ENCODE measurements around the gene ABCA4. TPM values are rescaled to one million over a fixed set of nuclear protein-coding genes. Genes with fewer than 3 reads are reported as not detected.
A peak's percentile ranks its signal among the peaks of the same experiment; 100 is the strongest.

Gene ABCA4
- total RNA-seq, 1 experiment from 2014 or later = not detected

DNA sequence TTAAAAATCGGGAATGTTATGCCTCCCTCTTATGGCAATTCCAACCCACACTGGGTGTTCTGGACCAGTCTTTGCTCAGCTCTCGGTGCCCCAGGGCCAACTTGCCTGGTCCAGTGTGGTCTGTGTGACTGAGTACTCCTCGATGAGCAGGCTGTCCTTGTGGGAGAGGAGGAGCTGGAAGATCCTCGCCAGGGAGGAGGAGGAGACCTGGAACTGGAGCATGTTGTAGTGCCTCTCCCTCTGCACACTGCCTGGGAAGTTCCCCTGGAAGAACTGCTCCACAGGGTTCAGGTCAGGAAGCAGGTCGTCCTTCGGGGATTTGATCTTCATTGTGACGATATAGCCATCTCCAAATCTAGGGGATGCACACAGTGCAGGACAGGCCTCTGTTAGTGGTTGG lies 123.2 kb downstream of the ABCA4 start:
- H3K4me1 Mint-ChIP-seq (ENCODE audit: insufficient read depth, unreplicated experiment) = peaks cover 13% of the 10 kb centered on the region
- no peaks in the 10 kb centered on the region for H3K36me3 Mint-ChIP-seq (ENCODE audit: insufficient read depth, unreplicated experiment)
- H3K27me3 Mint-ChIP-seq (ENCODE audit: insufficient read depth, unreplicated experiment) = no peaks in the 10 kb centered on the region
- no peak overlapping the region for H3K4me3 Mint-ChIP-seq (ENCODE audit: unreplicated experiment)
- no peak for DNase-seq (ENCODE audit: unreplicated experiment)
- H3K9me3 Mint-ChIP-seq (ENCODE audit: unreplicated experiment) = no peaks in the 10 kb centered on the region
- no TSS peak for BruUV-seq (replicated peaks)
- intact Hi-C loops (cut with micrococcal nuclease) = no loop called here
- ChIA-PET CTCF (interaction anchor here (0.6 to 0.9 kb wide), 2 partner anchors 25 to 1329 kb away, joined by 3 read pairs; no protein-coding TSS in a partner anchor), POLR2A (interaction anchor here (0.7 kb wide), 1 partner anchor 9 kb away, joined by 3 read pairs; no protein-coding TSS in a partner anchor)
- H3K27ac Mint-ChIP-seq (ENCODE audit: low read depth, unreplicated experiment) = no peak overlapping the region
- TF ChIP-seq, protein P1, sequence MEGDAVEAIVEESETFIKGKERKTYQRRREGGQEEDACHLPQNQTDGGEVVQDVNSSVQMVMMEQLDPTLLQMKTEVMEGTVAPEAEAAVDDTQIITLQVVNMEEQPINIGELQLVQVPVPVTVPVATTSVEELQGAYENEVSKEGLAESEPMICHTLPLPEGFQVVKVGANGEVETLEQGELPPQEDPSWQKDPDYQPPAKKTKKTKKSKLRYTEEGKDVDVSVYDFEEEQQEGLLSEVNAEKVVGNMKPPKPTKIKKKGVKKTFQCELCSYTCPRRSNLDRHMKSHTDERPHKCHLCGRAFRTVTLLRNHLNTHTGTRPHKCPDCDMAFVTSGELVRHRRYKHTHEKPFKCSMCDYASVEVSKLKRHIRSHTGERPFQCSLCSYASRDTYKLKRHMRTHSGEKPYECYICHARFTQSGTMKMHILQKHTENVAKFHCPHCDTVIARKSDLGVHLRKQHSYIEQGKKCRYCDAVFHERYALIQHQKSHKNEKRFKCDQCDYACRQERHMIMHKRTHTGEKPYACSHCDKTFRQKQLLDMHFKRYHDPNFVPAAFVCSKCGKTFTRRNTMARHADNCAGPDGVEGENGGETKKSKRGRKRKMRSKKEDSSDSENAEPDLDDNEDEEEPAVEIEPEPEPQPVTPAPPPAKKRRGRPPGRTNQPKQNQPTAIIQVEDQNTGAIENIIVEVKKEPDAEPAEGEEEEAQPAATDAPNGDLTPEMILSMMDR (IDR thresholded peaks at IDR 0.05; ENCODE audit: unreplicated experiment) = no peak

GRCh38 chr1:93995837-93996536 lies 125.0 kb downstream of the ABCA4 start:
- no peak overlapping the region for H3K4me3 Mint-ChIP-seq (ENCODE audit: unreplicated experiment)

DNA sequence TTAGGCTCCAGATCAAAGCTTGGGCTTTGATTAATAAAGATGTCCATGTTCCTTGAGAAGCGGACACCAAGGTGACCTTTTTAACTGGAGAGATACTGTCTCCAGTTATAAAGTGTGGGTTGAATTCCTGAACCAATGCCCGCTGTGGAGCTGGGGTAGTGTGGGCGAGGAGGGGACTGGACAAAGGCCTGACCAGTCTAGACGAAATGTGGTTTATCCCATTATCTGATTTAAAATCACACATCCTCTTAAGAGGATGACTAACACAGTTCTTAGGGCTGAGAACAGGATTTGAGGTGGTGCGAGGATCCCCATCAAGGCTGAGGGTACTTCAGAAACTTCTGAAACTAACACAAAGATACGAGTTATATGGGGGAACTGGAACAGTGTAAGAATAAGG lies 127.2 kb downstream of the ABCA4 start:
- no peaks in the 10 kb centered on the region for H3K36me3 Mint-ChIP-seq (ENCODE audit: insufficient read depth, unreplicated experiment)
- ChIA-PET POLR2A (no interaction called here), CTCF (interaction anchor here (0.6 kb wide), 1 partner anchor 1162 kb away, joined by 3 read pairs; the partner anchor contains the start of gene RPL5)
- no peak overlapping the region for H3K4me3 Mint-ChIP-seq (ENCODE audit: unreplicated experiment)
- no peak overlapping the region for H3K27ac Mint-ChIP-seq (ENCODE audit: low read depth, unreplicated experiment)
- no peaks in the 10 kb centered on the region for H3K27me3 Mint-ChIP-seq (ENCODE audit: insufficient read depth, unreplicated experiment)
- intact Hi-C loops (cut with micrococcal nuclease) = no loop called here
- no peaks in the 10 kb centered on the region for H3K9me3 Mint-ChIP-seq (ENCODE audit: unreplicated experiment)
- H3K4me1 Mint-ChIP-seq (ENCODE audit: insufficient read depth, unreplicated experiment) = peaks cover 19% of the 10 kb centered on the region
- DNase-seq (ENCODE audit: unreplicated experiment) = no peak
- BruUV-seq (replicated peaks) = no TSS peak
- TF ChIP-seq, protein P1 (IDR thresholded peaks at IDR 0.05; ENCODE audit: unreplicated experiment) = no peak

More at GRCh38 chr1:93995837-93996536, 125.0 kb downstream of the ABCA4 start:
- H3K4me1 Mint-ChIP-seq (ENCODE audit: insufficient read depth, unreplicated experiment) = peaks cover 10% of the 10 kb centered on the region
- DNase-seq (ENCODE audit: unreplicated experiment) = peak; percentile 36
- no peaks in the 10 kb centered on the region for H3K9me3 Mint-ChIP-seq (ENCODE audit: unreplicated experiment)
- no peaks in the 10 kb centered on the region for H3K36me3 Mint-ChIP-seq (ENCODE audit: insufficient read depth, unreplicated experiment)
- POLR2A ChIA-PET = no interaction called here
- intact Hi-C loops (cut with micrococcal nuclease) = no loop called here
- TF ChIP-seq, protein P1 (IDR thresholded peaks at IDR 0.05; ENCODE audit: unreplicated experiment) = no peak
- BruUV-seq (replicated peaks) = no TSS peak
- no peak overlapping the region for H3K27ac Mint-ChIP-seq (ENCODE audit: low read depth, unreplicated experiment)
- no peaks in the 10 kb centered on the region for H3K27me3 Mint-ChIP-seq (ENCODE audit: insufficient read depth, unreplicated experiment)
- CTCF ChIA-PET = no interaction called here

GRCh38 chr1:93992954-93993353 lies 128.0 kb downstream of the ABCA4 start:
- Mint-ChIP-seq H3K4me3 (ENCODE audit: unreplicated experiment) (no peak overlapping the region), H3K36me3 (ENCODE audit: insufficient read depth, unreplicated experiment) (no peaks in the 10 kb centered on the region), H3K4me1 (ENCODE audit: insufficient read depth, unreplicated experiment) (peaks cover 22% of the 10 kb centered on the region), H3K27me3 (ENCODE audit: insufficient read depth, unreplicated experiment) (no peaks in the 10 kb centered on the region), H3K27ac (ENCODE audit: low read depth, unreplicated experiment) (no peak overlapping the region), H3K9me3 (ENCODE audit: unreplicated experiment) (no peaks in the 10 kb centered on the region)
- no TSS peak for BruUV-seq (replicated peaks)
- intact Hi-C loops (cut with micrococcal nuclease) = no loop called here
- TF ChIP-seq, protein P1 (IDR thresholded peaks at IDR 0.05; ENCODE audit: unreplicated experiment) = no peak
- POLR2A ChIA-PET = no interaction called here
- DNase-seq (ENCODE audit: unreplicated experiment) = no peak
- CTCF ChIA-PET = interaction anchor here (0.6 to 1.2 kb wide), 2 partner anchors 34 to 257 kb away, joined by 3 to 5 read pairs; no protein-coding TSS in a partner anchor
